GM12874 (cell line): ENCODE results near the gene MTHFD1.

Experiments used
- CTCF ChIP-seq: IDR thresholded peaks from 2 replicates; pipeline ENCODE4 v1.5.1; 2011; ENCODE audit warnings: low read depth, mild to moderate bottlenecking, control low read depth, low read length, moderate library complexity; ENCODE audit not compliant: insufficient read depth

Gene MTHFD1

GRCh38 chr14:64411001-64411400 is 22.8 kb downstream of the MTHFD1 start:
- TF ChIP-seq CTCF: no peak

- TF ChIP-seq CTCF: no peak
These were observed 24.1 kb downstream of the MTHFD1 start for GRCh38 chr14:64412237-64412636.

- TF ChIP-seq CTCF: no peak
These were observed 28.3 kb downstream of the MTHFD1 start for GRCh38 chr14:64416348-64416932.

- no peak for TF ChIP-seq CTCF
These were observed 29.1 kb downstream of the MTHFD1 start for GRCh38 chr14:64417055-64417770.

GRCh38 chr14:64417771-64418125 is 29.6 kb downstream of the MTHFD1 start:
- TF ChIP-seq CTCF: no peak

- no peak for TF ChIP-seq CTCF
These were observed 30.9 kb downstream of the MTHFD1 start for GRCh38 chr14:64419003-64419402.

- TF ChIP-seq CTCF: no peak
These were observed 33.0 kb downstream of the MTHFD1 start for GRCh38 chr14:64421166-64421565.

- TF ChIP-seq CTCF: no peak
These were observed 33.9 kb downstream of the MTHFD1 start for GRCh38 chr14:64422005-64422404.
